Measurements from ENCODE around the gene ARL14EP. TPM values are rescaled to one million over a fixed set of nuclear protein-coding genes. Genes with fewer than 3 reads are reported as not detected.

Gene ARL14EP
- 26.3 TPM for polyA plus RNA-seq (2012; ENCODE audit: insufficient read depth, insufficient read length, low read depth)

DNA sequence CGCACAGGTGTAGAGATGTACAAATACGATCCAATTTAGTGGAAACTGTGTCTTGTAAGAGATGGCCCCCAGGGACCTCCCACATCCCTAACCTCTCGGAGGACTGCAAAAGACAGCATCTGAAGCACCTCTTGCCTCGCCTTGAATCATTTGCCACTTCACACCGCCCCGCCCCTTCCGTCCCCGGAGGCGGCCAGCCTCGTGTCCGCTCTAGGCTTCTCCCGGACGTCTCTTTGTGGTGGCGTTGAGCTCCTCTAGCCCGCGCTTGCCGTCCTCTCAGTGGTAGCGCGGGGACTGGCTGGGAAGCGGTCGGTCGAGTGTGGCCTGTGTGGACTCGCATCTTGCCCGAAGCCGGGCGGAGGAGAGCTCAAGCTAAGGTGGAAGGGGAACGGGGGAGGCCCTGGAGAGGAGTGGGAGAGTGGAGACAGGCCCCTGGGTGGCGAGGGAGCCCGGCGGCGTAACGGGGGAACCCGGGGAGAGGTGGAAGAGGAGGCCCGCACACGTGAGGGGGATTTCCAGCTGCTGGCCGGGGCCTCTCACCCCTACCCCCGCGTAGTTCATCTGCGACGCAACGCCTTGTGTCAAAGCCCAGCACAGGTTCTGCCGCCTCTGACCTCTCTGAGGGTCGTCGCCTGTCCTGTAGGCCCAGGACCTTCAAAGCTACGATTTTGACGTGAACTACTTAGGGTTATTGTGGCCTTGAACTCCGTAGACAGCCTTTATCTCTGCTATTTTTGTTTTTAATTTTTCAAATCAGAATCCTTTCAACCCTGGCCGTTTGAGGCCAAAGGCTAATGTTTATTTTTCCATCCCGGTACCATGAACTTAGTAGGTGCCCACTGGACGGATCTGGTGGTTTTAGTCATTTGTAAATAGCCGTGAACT lies at the start of gene ARL14EP:
ARL14EP (plus strand) TSS at position 279 of the 885 bp plus-strand sequence. CDS start 7,845 bp downstream, outside the sequence.
- no peaks in the 10 kb centered on the region for H3K4me1 ChIP-seq
- peak within 1 kb of the TSS; percentile 87 for H3K4me3 ChIP-seq (ENCODE audit: low read depth, low read length)
- TF ChIP-seq, protein P1, sequence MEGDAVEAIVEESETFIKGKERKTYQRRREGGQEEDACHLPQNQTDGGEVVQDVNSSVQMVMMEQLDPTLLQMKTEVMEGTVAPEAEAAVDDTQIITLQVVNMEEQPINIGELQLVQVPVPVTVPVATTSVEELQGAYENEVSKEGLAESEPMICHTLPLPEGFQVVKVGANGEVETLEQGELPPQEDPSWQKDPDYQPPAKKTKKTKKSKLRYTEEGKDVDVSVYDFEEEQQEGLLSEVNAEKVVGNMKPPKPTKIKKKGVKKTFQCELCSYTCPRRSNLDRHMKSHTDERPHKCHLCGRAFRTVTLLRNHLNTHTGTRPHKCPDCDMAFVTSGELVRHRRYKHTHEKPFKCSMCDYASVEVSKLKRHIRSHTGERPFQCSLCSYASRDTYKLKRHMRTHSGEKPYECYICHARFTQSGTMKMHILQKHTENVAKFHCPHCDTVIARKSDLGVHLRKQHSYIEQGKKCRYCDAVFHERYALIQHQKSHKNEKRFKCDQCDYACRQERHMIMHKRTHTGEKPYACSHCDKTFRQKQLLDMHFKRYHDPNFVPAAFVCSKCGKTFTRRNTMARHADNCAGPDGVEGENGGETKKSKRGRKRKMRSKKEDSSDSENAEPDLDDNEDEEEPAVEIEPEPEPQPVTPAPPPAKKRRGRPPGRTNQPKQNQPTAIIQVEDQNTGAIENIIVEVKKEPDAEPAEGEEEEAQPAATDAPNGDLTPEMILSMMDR (IDR thresholded peaks at IDR 0.05; ENCODE audit: low read depth, low read length): no peak
- no peaks in the 10 kb centered on the region for H3K9me3 ChIP-seq
- H3K36me3 ChIP-seq: no peaks in the 10 kb centered on the region
- DNase-seq: peak; percentile 85
- no peaks in the 10 kb centered on the region for H3K27me3 ChIP-seq

DNA sequence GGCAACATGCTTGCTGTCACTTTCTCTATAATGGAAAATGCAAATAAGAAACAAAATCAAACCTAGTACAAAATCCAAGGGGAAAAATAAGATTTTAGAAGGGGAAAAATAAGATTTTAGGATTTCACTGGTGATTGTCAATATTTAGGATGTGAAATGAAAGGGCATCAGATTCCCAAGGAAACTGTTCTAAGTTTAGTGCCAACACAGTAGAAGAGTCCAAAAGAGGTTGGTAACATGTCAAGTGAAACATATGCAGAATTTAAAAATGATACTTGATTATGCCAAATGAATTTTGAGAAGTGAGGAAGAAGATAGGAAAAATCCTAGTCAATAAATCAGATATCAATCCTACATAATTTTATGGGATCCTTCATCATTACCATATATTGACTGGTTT lies 45.7 kb upstream of the ARL14EP start:
- Histone ChIP-seq H3K9me3 (no peaks in the 10 kb centered on the region), H3K4me3 (ENCODE audit: low read depth, low read length) (no peak overlapping the region)

DNA sequence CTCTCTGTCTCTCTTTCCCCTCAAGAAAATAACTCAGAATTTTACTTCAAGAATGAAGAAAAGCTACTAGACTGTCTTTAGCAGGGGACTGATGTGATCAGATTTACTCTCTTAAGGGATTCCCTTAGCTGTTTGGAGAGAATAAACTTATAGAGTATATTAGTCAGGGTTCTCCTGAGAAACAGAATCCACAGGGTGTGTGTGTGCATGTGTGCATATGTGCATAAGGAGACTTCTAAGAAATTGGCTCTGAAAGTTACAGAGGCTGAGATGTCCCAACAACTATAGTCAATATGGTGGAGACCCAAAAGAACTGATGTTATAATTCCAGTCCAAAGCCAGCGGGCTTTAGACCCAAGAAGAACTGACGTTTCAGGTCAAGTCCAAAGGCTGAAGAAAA lies 43.1 kb upstream of the ARL14EP start:
- Histone ChIP-seq H3K4me1 (no peaks in the 10 kb centered on the region), H3K9me3 (no peaks in the 10 kb centered on the region), H3K36me3 (no peaks in the 10 kb centered on the region), H3K27me3 (no peaks in the 10 kb centered on the region), H3K4me3 (ENCODE audit: low read depth, low read length) (no peak overlapping the region)
- TF ChIP-seq, protein P1 (IDR thresholded peaks at IDR 0.05; ENCODE audit: low read depth, low read length): no peak
- no peak for DNase-seq

More for the DNA sequence above, 45.7 kb upstream of the ARL14EP start:
- TF ChIP-seq, protein P1 (IDR thresholded peaks at IDR 0.05; ENCODE audit: low read depth, low read length): no peak
- DNase-seq: no peak
- Histone ChIP-seq H3K36me3 (no peaks in the 10 kb centered on the region), H3K27me3 (no peaks in the 10 kb centered on the region), H3K4me1 (no peaks in the 10 kb centered on the region)

DNA sequence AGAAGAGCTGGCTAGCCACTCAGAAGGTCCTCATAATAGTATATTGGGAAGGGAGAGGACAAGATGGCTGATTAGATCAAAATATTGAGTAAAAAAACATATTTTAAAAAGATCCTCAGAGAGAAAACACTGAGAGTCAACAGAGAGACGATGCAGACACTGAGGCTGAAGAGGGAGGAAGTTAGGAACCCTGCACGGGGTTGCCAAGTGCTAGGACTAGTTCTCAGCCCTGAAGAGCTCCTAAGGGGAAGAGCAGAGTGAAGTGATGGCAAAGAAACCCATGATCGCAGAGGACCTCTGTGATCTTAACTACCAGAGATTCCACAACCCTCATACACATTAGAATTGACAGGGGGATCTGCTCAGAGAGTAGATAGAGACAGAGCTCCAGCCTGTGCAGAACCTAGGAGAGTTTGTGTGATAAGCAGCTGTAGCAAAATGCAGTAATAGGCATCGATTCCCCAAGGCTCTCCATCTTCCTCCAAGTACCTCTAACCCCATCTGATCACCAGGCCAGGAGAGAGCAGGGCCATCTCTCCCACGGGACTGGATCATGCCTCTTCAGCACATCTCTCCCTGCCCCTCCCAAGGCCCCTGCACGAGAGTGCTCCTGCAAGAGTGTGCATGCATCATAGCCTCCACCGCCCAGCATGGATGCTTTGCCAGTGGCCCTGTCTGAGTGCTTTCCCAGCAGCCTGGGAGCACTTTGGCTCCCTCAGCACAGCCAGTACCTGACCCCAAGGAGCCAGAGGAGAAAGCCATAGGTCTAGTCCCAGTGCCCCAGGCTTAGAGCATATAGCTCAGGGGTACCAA lies 41.2 kb upstream of the ARL14EP start:
- DNase-seq: no peak
- Histone ChIP-seq H3K4me3 (ENCODE audit: low read depth, low read length) (no peak overlapping the region), H3K27me3 (no peaks in the 10 kb centered on the region), H3K4me1 (no peaks in the 10 kb centered on the region), H3K9me3 (no peaks in the 10 kb centered on the region), H3K36me3 (no peaks in the 10 kb centered on the region)
- TF ChIP-seq, protein P1 (IDR thresholded peaks at IDR 0.05; ENCODE audit: low read depth, low read length): no peak

DNA sequence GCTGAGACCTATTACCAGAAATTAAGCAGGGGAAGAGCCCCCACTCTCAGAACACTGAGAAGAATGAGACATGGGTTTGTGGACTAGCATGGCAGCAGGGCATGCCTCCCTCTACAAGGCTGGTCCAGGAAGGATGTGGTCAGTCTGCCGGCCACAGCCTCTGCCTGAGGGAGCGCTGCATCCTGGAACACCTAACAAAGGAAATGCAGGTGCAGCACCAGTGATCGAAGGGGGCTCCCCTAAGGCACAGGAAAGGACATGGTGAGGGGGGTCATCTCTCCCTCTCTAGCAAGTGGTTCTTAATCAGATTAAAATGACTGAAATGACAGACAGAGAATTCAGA lies 40.6 kb upstream of the ARL14EP start:
- no peak overlapping the region for H3K4me3 ChIP-seq (ENCODE audit: low read depth, low read length)
- no peaks in the 10 kb centered on the region for H3K36me3 ChIP-seq
- TF ChIP-seq, protein P1 (IDR thresholded peaks at IDR 0.05; ENCODE audit: low read depth, low read length): no peak
- no peaks in the 10 kb centered on the region for H3K27me3 ChIP-seq
- H3K4me1 ChIP-seq: no peaks in the 10 kb centered on the region
- no peaks in the 10 kb centered on the region for H3K9me3 ChIP-seq
- DNase-seq: no peak
